GM19238 (cell line): Measurements from ENCODE around the gene CELSR1.

ENCODE experiments used
- DNase-seq: peaks from one replicate; pipeline ENCODE4 v3.0.0; 2011; ENCODE audit warnings: low spot score; ENCODE audit not compliant: insufficient read length

The CELSR1 gene

DNA sequence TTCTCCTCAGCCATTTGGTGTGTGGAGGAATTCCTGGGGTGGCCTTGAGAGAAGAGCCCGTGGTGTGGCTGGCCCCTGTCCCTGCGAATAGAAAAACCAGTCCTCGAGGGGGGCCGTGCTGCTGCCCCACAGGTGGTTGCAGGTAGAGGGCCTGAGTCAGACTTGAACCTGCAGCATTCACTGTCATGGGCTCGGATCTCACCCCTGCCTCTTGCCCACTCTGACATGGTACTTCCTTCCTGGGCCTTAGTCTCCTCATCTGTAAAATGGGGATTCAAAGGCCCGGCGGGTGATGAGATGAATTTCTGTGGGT is 182.5 kb downstream of the CELSR1 start:
- no peak for DNase-seq

DNA sequence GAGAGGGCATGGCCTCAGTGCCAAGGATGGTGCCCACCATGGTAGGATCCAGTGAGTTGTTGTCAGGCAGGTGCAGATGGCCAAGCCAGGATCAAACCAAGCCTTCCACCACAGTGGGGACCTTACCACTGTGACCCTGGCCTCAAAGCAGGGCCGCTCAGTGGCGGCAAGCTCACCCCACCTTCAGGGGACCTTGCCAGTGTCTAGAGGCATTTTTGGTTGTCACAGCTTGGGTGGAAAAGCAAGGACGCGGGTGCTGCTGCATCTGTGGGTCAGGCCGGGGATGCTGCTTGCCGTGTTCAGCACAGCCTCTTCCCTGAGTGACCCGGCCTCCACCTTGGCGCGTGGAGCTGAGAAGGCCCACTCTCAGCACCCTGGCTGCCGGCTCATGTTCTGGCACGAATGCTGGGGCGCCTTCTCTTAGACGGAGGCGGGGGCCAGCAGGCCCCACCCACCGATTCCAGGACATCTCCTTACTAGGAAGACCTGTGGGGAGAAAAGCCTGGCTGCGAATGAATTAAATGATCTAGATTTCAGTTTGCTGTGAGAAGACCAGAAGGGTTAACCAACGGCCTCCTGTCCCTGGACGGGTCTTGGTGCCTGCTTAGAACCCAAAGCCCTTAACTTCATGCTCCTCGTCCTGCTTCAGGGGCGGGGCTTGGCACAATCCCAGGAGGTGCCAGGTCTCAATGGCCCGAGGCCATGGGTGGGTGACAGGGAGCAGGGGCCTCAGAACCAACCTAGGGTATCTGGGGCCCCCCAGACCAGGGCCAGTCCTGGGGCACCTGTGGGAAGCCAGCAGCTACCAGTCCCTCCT is 183.0 kb downstream of the CELSR1 start:
- no peak for DNase-seq

GRCh38 chr22:46353483-46354105 is 183.8 kb downstream of the CELSR1 start:
- no peak for DNase-seq

DNA sequence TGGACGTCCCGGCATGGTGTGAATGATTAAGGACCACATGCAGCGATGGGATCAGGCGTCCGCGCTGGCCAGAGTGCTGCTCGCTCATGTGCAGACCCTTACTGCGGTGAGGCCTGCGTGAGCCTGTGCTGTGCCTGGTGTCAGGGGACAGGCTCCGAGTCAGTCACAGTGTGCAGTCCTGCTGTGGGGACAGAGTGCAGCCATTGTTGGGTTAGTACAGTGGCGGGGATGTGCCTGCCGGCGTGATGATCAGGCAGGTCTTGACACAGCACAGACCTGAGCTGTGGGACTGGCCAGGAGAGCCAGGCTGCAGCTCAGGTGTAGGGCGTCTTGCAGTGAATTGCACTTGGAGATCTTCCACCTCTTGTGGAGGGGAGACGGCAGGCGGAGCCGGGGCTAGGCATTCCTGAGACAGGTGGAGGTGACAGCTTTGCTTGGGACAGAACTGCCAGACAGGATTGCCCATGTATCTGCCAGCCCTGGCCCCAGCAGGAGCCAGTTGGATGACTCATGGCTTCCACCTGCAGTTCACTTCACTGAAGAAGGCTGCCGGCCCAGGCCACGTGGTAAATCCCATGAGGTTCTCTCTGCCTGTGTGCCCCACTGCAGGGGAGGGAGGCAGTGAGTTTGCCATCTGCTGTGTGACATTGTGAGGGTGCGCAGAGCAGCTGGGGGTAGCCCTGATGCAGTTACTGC is 184.6 kb downstream of the CELSR1 start:
- no peak for DNase-seq

GRCh38 chr22:46352276-46352675 is 185.1 kb downstream of the CELSR1 start:
- no peak for DNase-seq

DNA sequence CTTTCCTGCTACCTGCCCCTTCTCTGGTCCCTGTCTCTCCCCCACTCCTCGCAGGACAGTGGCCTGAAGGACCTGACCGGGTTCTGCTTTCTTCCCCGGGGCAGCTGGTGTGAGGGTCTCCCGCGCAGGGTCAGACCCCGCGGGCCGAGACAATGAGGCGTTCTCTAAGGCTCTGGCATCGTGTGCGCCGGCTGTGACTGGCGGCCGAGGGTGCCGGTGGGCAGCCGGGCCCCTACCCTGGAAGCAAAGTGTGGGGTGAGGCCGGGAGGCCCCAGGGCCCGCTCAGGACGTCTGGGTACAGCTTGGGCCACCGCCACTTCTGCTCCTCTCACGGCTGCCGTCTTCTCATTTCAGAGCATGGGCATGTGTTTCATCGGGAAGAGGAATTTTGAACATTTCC is 185.7 kb downstream of the CELSR1 start:
- no peak for DNase-seq

DNA sequence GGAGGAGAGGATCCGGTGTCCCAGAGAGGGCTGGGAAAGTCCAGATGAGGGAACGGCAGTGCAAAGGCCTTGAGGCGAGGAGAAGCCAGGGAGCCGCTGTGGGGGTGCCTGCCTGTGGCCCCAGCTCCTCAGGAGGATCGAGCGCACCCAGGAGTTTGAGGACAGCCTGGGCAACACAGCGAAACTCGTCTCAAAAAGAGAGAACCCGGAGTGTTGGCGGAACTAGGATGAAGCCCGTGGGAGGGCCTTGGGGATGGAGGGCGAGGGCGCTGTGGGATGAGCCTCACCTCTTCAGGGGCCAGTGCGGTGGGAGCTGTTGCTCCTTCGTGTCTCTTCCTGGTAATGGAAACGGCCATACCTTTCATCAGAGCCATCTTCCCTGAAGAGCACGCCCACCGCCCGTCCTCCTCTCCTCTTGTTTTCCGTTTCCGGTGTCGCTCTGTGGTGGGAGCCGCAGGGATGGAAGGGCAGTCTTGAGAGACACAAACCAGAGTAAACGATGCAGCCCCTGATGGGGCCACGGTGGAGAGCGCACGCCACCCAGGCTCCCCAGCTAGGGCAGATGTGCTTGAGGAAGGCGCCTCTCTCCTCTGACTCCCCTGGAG is 186.2 kb downstream of the CELSR1 start:
- DNase-seq: no peak

DNA sequence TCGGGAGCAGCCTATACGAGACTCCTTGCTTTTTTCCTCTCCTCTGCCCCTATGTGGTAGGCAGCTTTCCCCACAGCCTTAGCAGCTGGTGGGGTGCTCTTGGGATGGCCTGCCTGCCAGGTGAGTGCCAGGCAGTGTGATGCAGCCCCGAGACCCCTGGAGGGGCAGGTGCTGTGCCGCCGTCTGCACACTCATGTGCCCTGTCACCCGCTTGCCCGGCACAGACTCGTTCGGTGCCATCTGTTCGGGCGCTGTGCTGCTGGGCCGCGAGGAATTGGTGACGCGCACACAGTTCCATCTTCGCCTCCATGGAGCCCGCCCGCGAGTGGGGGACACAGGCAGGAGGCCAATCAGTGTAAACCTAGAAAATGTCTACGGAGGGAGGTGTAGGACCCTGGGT is 186.8 kb downstream of the CELSR1 start:
- DNase-seq: no peak

- DNase-seq: no peak
Measured at GRCh38 chr22:46350121-46350520, 187.3 kb downstream of the CELSR1 start.

GRCh38 chr22:46349681-46350080 is 187.7 kb downstream of the CELSR1 start:
- DNase-seq: no peak

- no peak for DNase-seq
Measured at GRCh38 chr22:46349238-46349637, 188.2 kb downstream of the CELSR1 start.

- no peak for DNase-seq
Measured at GRCh38 chr22:46348099-46348695, 189.2 kb downstream of the CELSR1 start.

DNA sequence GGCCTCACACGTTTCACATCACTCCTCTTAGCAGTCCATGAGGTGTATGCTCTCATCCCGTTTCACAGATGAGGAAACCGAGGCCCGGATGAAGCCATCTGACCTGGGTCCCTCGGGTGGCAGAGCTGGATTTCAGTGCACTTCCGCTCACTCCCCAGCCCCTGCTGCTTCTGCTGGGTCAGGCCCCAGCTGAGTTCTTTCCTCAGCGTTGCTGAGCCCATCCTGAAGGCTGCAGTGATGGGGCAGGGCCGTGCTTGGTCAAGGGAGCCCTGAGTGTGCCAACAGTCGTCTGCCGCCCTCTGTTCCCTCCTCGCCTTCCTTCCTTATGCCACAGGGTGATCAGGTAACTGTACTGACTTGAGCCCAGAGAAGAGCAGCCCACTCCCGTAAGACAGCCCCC is 189.8 kb downstream of the CELSR1 start:
- no peak for DNase-seq

DNA sequence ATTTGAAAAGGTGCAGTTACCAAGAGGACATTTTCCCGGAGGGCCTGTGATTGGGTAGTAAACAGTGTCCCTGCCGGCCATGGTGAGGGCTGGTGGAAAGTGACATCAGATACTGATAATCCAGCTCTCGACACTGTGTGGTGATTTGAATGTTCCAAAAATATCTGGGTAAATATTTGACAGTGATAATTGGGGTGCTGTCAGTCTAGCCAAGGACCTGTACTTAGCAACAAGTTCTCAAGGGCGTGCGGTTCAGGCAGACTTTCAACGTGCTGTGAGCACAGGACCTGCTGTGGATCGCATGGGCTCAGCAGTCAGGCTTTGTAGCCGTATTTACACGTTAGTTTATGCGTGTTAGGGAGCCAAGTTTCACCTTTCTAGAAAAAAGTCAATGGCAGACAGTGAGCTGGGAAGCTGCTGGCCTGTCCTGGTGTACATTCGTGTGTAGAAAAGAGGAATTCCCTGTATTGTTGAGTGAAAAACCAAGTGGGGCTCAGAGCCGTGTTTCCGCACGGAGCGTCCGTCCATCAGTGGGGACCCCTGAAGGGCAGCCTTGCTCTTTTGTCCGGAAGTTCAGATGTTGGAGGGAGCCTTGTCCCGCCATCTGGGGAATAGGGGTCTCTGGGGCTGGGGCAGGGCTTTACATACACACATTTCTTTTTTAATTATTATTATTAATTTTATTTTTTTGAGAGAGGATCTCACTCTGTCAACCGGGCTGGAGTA is 190.6 kb downstream of the CELSR1 start:
- DNase-seq: no peak

- no peak for DNase-seq
Measured at GRCh38 chr22:46340676-46341075, 196.7 kb downstream of the CELSR1 start.

DNA sequence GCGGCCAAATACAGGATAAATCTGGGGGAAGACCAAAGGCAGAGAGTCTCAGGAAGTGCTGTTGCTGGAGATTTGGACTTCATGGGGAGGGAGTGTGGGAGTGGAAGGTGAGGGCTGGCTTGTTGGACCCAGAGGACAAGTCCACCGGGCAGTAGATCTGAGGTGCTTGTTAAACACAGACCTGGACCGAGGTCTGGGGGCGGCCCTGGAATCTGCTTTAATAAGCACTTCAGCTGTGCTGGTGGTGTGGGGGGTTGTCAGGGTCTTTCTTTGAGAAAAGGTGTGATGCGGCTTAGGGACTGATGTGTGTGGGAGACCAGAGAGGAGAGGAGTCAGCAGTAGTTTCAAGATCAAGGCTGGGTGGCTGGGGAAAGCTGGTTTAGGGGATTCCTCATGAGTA is 197.5 kb downstream of the CELSR1 start:
- DNase-seq: no peak

DNA sequence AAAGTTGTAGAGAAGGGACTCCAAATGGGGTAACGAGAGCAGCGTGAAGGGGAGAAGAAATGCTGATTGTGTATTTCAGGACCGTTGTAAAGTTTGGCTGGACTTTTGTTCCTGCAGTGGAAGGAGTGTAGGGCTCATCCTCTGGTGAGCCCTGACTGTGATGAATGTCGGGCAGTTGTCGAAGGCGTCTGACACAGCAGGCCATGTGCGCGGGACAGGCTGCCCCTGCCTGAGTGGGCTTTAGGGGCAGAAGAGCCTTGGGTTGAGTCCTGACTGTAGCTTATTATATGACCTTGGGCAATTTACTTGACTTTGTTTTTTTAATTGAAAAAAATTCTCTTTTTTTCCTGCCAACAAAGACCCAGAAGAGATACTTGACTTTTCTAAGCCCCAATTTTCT is 198.8 kb downstream of the CELSR1 start:
- no peak for DNase-seq

GRCh38 chr22:46337870-46338269 is 199.6 kb downstream of the CELSR1 start:
- DNase-seq: no peak

DNA sequence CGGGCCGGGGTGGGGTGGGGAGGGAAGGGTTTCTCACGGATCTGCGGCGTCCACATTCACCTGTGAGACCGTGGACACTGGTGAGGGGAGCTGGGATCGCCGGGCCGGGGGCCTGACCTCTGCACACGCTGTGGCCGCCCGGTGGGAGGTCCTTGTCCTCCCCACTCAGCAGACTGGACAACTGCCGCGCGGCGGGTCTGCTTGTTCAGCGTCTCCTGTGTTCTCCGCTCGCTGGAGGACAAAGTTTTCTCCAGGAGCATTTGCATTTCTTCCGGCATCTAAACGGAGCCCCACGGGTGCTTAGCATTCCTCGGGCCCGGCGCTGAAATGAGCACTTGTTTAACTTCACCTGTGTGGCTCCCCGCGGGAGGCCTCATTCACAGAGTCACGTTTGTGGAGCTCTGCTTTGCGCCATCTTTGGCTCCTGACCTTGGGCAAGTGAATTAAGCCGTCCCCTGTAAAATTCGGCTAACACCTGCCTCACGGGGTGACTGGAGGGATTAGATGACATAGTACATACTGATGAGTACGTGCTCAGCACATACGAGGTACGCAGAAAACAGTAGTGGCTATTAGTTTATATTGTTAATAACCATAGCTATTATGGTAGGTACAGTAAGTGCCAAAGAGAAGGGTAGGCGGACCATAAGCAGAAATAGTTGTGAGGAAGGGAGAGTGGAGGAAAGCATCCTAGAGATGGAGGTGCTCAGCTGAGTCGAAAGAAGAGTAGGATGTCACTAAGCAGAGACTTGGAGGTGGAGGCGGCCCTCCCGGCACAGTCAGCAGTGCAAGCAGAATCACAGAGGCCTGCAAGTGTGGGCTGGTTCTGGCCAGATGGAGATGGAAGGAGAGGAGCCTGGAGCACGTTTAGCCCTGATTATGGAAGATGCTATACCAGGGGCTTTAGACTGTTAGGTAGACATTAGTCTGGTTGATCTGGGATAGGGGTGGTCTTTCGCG is 201.0 kb downstream of the CELSR1 start:
- no peak for DNase-seq
